MCF 10A (cell line): ENCODE measurements around the gene LEMD1. TPM values are rescaled to one million over a fixed set of nuclear protein-coding genes. Genes with fewer than 3 reads are reported as not detected.

ENCODE experiments used
- BruUV-seq: library from RNA; stranded (reverse); fragments of 400-500 nt; replicated peaks from 2 replicates; lab custom pipeline; 2021; lab: Mats Ljungman, UMichigan
- CTCF ChIA-PET: fragments of 300-600 bp; sonication (Branson Sonifier 250); formaldehyde crosslinking; extraction: SDS; loops from one replicate; lab custom pipeline; 2021; ENCODE audit warnings: antibody characterized with exemption, inconsistent platforms; lab: Yijun Ruan, JAX
- POLR2A ChIA-PET: fragments of 300-600, 350-650 bp; sonication (Branson Sonifier 250); formaldehyde crosslinking; extraction: SDS; loops from one replicate; lab custom pipeline; 2020; ENCODE audit warnings: antibody characterized with exemption, inconsistent platforms; lab: Yijun Ruan, JAX
- DNase-seq: peaks from one replicate; pipeline ENCODE4 v3.0.0-alpha.2; 2018; ENCODE audit not compliant: unreplicated experiment
- H3K27ac Mint-ChIP-seq: one replicate; pipeline ENCODE4 v1.8.0; 2022; ENCODE audit warnings: mild to moderate bottlenecking, low read depth, mixed read lengths; ENCODE audit not compliant: unreplicated experiment
- H3K27me3 Mint-ChIP-seq: one replicate; pipeline ENCODE4 v1.8.0; 2022; ENCODE audit warnings: mixed read lengths; ENCODE audit not compliant: insufficient read depth, unreplicated experiment
- H3K36me3 Mint-ChIP-seq: one replicate; pipeline ENCODE4 v1.8.0; 2022; ENCODE audit warnings: mild to moderate bottlenecking, moderate library complexity, mixed read lengths; ENCODE audit not compliant: insufficient read depth, unreplicated experiment
- H3K4me1 Mint-ChIP-seq: one replicate; pipeline ENCODE4 v1.8.0; 2022; ENCODE audit warnings: mixed read lengths; ENCODE audit not compliant: insufficient read depth, unreplicated experiment
- H3K4me3 Mint-ChIP-seq: one replicate; pipeline ENCODE4 v1.8.0; 2022; ENCODE audit warnings: mild to moderate bottlenecking, moderate library complexity, mixed read lengths; ENCODE audit not compliant: unreplicated experiment
- H3K9me3 Mint-ChIP-seq: one replicate; pipeline ENCODE4 v1.8.0; 2022; ENCODE audit warnings: mixed read lengths; ENCODE audit not compliant: unreplicated experiment
- CTCF ChIP-seq: fragments of 200-600 bp; IDR thresholded peaks from one replicate; pipeline ENCODE4 v1.8.0; 2022; ENCODE audit warnings: antibody characterized with exemption, mild to moderate bottlenecking; ENCODE audit not compliant: unreplicated experiment
- intact Hi-C: fragments of 100-400 bp; cut with micrococcal nuclease; formaldehyde crosslinking; loops from 2 replicates; pipeline ENCODE4 v1.14.1; 2022
- total RNA-seq: library from RNA; stranded (reverse); gene quantifications from 2 replicates; pipeline ENCODE4 v1.2.3, GENCODE V29; 2022

Gene LEMD1
- total RNA-seq, 1 experiment from 2014 or later: 1.4 TPM

GRCh38 chr1:205447457-205448341, 25.8 kb upstream of the LEMD1 start:
- peak overlapping the region; percentile 3 for H3K4me3 Mint-ChIP-seq

DNA sequence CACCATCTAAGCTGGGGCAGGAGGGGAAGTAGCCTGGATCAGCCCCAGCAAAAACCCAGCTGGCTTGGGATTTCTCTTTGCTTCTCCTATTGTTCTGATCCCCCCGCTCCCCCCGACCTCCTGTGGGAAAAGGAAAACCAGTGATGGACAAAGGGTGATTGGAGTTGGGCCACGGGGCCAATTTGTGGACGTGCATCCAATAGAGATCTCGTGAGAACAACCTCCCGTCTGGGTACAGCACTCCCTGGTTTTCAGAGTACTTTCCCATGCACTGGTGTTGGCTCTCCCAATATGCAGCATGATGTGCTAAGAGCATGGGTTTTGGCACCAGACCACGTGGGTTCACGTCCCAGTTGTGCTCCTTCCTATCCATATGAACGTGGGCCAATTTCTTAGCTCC, 25.0 kb upstream of the LEMD1 start:
- TSS peak; percentile 8 for BruUV-seq
- H3K27me3 Mint-ChIP-seq: peaks cover 9% of the 10 kb centered on the region
- TF ChIP-seq CTCF: no peak
- DNase-seq: no peak
- CTCF ChIA-PET: interaction anchor here (0.9 to 1.6 kb wide), 8 partner anchors 15 to 269 kb away, joined by 3 to 10 read pairs (median 4); no protein-coding TSS in a partner anchor
- intact Hi-C loops: no loop called here
- H3K9me3 Mint-ChIP-seq: no peaks in the 10 kb centered on the region
- H3K36me3 Mint-ChIP-seq: no peaks in the 10 kb centered on the region
- POLR2A ChIA-PET: interaction anchor here (1.2 to 2.4 kb wide), 2 partner anchors 31 to 50 kb away, joined by 4 to 6 read pairs; no protein-coding TSS in a partner anchor
- no peak overlapping the region for H3K4me3 Mint-ChIP-seq
- peaks cover 36% of the 10 kb centered on the region for H3K4me1 Mint-ChIP-seq
- no peak overlapping the region for H3K27ac Mint-ChIP-seq

More at GRCh38 chr1:205447457-205448341, 25.8 kb upstream of the LEMD1 start:
- ChIA-PET CTCF (interaction anchor here (0.6 to 3.0 kb wide), 18 partner anchors 9 to 475 kb away, joined by 3 to 27 read pairs (median 3); no protein-coding TSS in a partner anchor), POLR2A (interaction anchor here (1.2 to 2.4 kb wide), 2 partner anchors 30 to 51 kb away, joined by 4 to 6 read pairs; no protein-coding TSS in a partner anchor)
- intact Hi-C loops: no loop called here
- DNase-seq: peak; percentile 66
- Mint-ChIP-seq H3K4me1 (peaks cover 36% of the 10 kb centered on the region), H3K27me3 (peaks cover 18% of the 10 kb centered on the region), H3K27ac (no peak overlapping the region), H3K9me3 (no peaks in the 10 kb centered on the region), H3K36me3 (no peaks in the 10 kb centered on the region)
- BruUV-seq: no TSS peak
- TF ChIP-seq CTCF: no peak

GRCh38 chr1:205445646-205445935, 23.7 kb upstream of the LEMD1 start:
- BruUV-seq: no TSS peak
- intact Hi-C loops: no loop called here
- ChIA-PET POLR2A (interaction anchor here (0.5 to 0.7 kb wide), 3 partner anchors 12 to 1138 kb away, joined by 3 read pairs; no protein-coding TSS in a partner anchor), CTCF (interaction anchor here (0.9 to 2.1 kb wide), 4 partner anchors 14 to 189 kb away, joined by 3 to 6 read pairs (median 6); no protein-coding TSS in a partner anchor)
- Mint-ChIP-seq H3K4me1 (peaks cover 46% of the 10 kb centered on the region), H3K36me3 (peaks cover 3% of the 10 kb centered on the region), H3K9me3 (no peaks in the 10 kb centered on the region), H3K4me3 (no peak overlapping the region), H3K27me3 (no peaks in the 10 kb centered on the region), H3K27ac (no peak overlapping the region)
- no peak for DNase-seq
- no peak for TF ChIP-seq CTCF
